H1 (cell line): Measurements from ENCODE around the gene WLS. TPM values are rescaled to one million over a fixed set of nuclear protein-coding genes. Genes with fewer than 3 reads are reported as not detected.

ENCODE experiments used
- CTCF ChIA-PET: fragments of 300-600 bp; sonication (Branson Sonifier 250); formaldehyde crosslinking; loops from one replicate; lab custom pipeline; 2021; ENCODE audit not compliant: partially characterized antibody; lab: Charles Lee
- POLR2A ChIA-PET: fragments of 300-600 bp; sonication (Branson Sonifier 250); formaldehyde crosslinking; loops from one replicate; lab custom pipeline; 2021; ENCODE audit warnings: inconsistent platforms; ENCODE audit not compliant: partially characterized antibody; lab: Charles Lee
- DNase-seq, 2 experiments: peaks; one replicate each; pipeline versions ENCODE4 v3.0.0 to v3.0.0-alpha.2; 2010 to 2022; ENCODE audit warnings: low spot score in 2 of 2, low read depth in 1 of 2, mixed read lengths in 1 of 2
- FAIRE-seq: peaks from 2 replicates; lab custom pipeline; 2011; peaks lifted over from hg19 to GRCh38; lab: Jason Lieb, UNC
- H2AFZ ChIP-seq: 2 replicates; pipeline ENCODE4 v1.8.1; 2012; ENCODE audit warnings: low read length, inconsistent platforms
- H2AK5ac ChIP-seq: 2 replicates; pipeline ENCODE4 v1.6.1; 2013; ENCODE audit warnings: low read depth, low read length
- H2BK120ac ChIP-seq: replicated peaks from 2 replicates; pipeline ENCODE3; 2013; ENCODE audit warnings: low read depth, low read length, inconsistent platforms
- H2BK12ac ChIP-seq: 2 replicates; pipeline ENCODE4 v1.6.1; 2013; ENCODE audit warnings: low read depth, low read length
- H2BK15ac ChIP-seq: 2 replicates; pipeline ENCODE4 v1.6.1; 2013; ENCODE audit warnings: low read length
- H2BK20ac ChIP-seq: 2 replicates; pipeline ENCODE4 v1.6.1; 2013; ENCODE audit warnings: low read length
- H2BK5ac ChIP-seq: 2 replicates; pipeline ENCODE4 v1.6.1; 2013; ENCODE audit warnings: low read depth, low read length
- H3K14ac ChIP-seq: 2 replicates; pipeline ENCODE4 v1.6.1; 2013; ENCODE audit warnings: inconsistent platforms; ENCODE audit not compliant: insufficient read length
- H3K18ac ChIP-seq: 2 replicates; pipeline ENCODE4 v1.6.1; 2013; ENCODE audit warnings: low read length; ENCODE audit errors: extremely low read depth
- H3K23ac ChIP-seq: 2 replicates; pipeline ENCODE4 v1.6.1; 2013; ENCODE audit warnings: inconsistent platforms; ENCODE audit not compliant: insufficient read length
- H3K23me2 ChIP-seq: 2 replicates; pipeline ENCODE4 v1.6.1; 2013; ENCODE audit warnings: low read depth, low read length
- H3K27ac ChIP-seq: 2 replicates; pipeline ENCODE4 v1.6.1; 2011; ENCODE audit warnings: low read depth, low read length, inconsistent platforms
- H3K27me3 ChIP-seq, 4 experiments: replicated peaks in 1 of 4; 1 replicate in 1 of 4; 2 replicates in 3 of 4; pipeline versions ENCODE4 v1.6.1 to v1.8.1; 2011 to 2013; ENCODE audit warnings: low read length in 3 of 4, mild to moderate bottlenecking in 3 of 4, inconsistent platforms in 2 of 4, mixed read lengths in 2 of 4, moderate library complexity in 1 of 4; ENCODE audit not compliant: control insufficient read depth in 3 of 4, insufficient read depth in 3 of 4; ENCODE audit errors: extremely low read depth in 1 of 4
- H3K36me3 ChIP-seq, 4 experiments: 2 replicates each; pipeline versions ENCODE4 v1.6.1 to v1.8.1; 2011 to 2013; ENCODE audit warnings: mild to moderate bottlenecking in 4 of 4, low read length in 3 of 4, moderate library complexity in 2 of 4, control low read depth in 1 of 4, inconsistent platforms in 1 of 4; ENCODE audit not compliant: insufficient read depth in 4 of 4, control insufficient read depth in 2 of 4
- H3K4ac ChIP-seq: replicated peaks from 2 replicates; pipeline ENCODE3; 2013; ENCODE audit warnings: low read length, low read depth, mixed read lengths, inconsistent platforms; ENCODE audit not compliant: insufficient read length
- H3K4me1 ChIP-seq, 4 experiments: replicated peaks in 1 of 4; 1 replicate in 1 of 4; 2 replicates in 3 of 4; pipeline versions ENCODE4 v1.6.1 to v1.8.1; 2011 to 2013; ENCODE audit warnings: low read length in 3 of 4, inconsistent platforms in 2 of 4, mixed read lengths in 1 of 4; ENCODE audit not compliant: insufficient read depth in 4 of 4, control insufficient read depth in 3 of 4
- H3K4me2 ChIP-seq, 2 experiments: 2 replicates each; pipeline versions ENCODE4 v1.6.1 to v1.8.1; 2011 to 2013; ENCODE audit warnings: low read depth in 2 of 2, low read length in 2 of 2, control low read depth in 1 of 2, inconsistent platforms in 1 of 2, mild to moderate bottlenecking in 1 of 2; ENCODE audit not compliant: insufficient read depth in 1 of 2
- H3K4me3 ChIP-seq, 4 experiments: fragments of 200-600, 300-600 bp in 1 of 4; sonication (generic), shearing (Covaris generic), sonication (Bioruptor Twin) in 1 of 4; 2 replicates each; pipeline versions ENCODE4 v1.5.1 to v1.8.1; 2011 to 2016; ENCODE audit warnings: low read length in 4 of 4, low read depth in 3 of 4, control low read depth in 2 of 4, inconsistent platforms in 2 of 4, mild to moderate bottlenecking in 2 of 4, mixed read lengths in 1 of 4, moderate library complexity in 1 of 4; ENCODE audit not compliant: insufficient read depth in 2 of 4; ENCODE audit errors: extremely low read depth in 1 of 4
- H3K56ac ChIP-seq: replicated peaks from 2 replicates; pipeline ENCODE3; 2013; ENCODE audit warnings: low read depth, mild to moderate bottlenecking, mixed read lengths, low read length, inconsistent platforms; ENCODE audit not compliant: insufficient read length
- H3K79me1 ChIP-seq: 2 replicates; pipeline ENCODE4 v1.6.1; 2013; ENCODE audit warnings: low read depth, low read length, control low read depth
- H3K79me2 ChIP-seq, 2 experiments: 2 replicates each; pipeline versions ENCODE4 v1.6.1 to v1.8.1; 2012 to 2013; ENCODE audit warnings: low read length in 2 of 2, mild to moderate bottlenecking in 2 of 2, inconsistent platforms in 1 of 2; ENCODE audit not compliant: insufficient read depth in 2 of 2, control insufficient read depth in 1 of 2
- H3K9ac ChIP-seq, 4 experiments: replicated peaks in 1 of 4; 1 replicate in 1 of 4; 2 replicates in 3 of 4; pipeline versions ENCODE4 v1.6.1 to v1.8.1; 2011 to 2013; ENCODE audit warnings: low read depth in 3 of 4, low read length in 3 of 4, control low read depth in 2 of 4, mild to moderate bottlenecking in 2 of 4, moderate library complexity in 2 of 4, inconsistent platforms in 1 of 4; ENCODE audit errors: extremely low read depth in 1 of 4
- H3K9me3 ChIP-seq, 2 experiments: 2 replicates each; pipeline versions ENCODE4 v1.6.1 to v1.8.1; 2012 to 2013; ENCODE audit warnings: mild to moderate bottlenecking in 2 of 2, moderate library complexity in 2 of 2, control low read depth in 1 of 2, inconsistent platforms in 1 of 2, low read depth in 1 of 2, low read length in 1 of 2, mixed read lengths in 1 of 2; ENCODE audit not compliant: insufficient read depth in 2 of 2
- H4K20me1 ChIP-seq, 2 experiments: replicated peaks in 1 of 2; 2 replicates each; pipeline versions ENCODE3 to v1.8.1; 2011 to 2013; ENCODE audit warnings: inconsistent platforms in 2 of 2, low read length in 2 of 2, mild to moderate bottlenecking in 1 of 2; ENCODE audit not compliant: insufficient read depth in 2 of 2, control insufficient read depth in 1 of 2
- H4K5ac ChIP-seq: 2 replicates; pipeline ENCODE4 v1.6.1; 2013; ENCODE audit warnings: low read length, low read depth, mixed read lengths, inconsistent platforms; ENCODE audit not compliant: insufficient read length
- H4K8ac ChIP-seq: 2 replicates; pipeline ENCODE4 v1.8.0; 2013; ENCODE audit warnings: mild to moderate bottlenecking, moderate library complexity, low read length, inconsistent platforms; ENCODE audit not compliant: insufficient read depth; ENCODE audit errors: extremely low read depth
- H4K91ac ChIP-seq: replicated peaks from 2 replicates; pipeline ENCODE3; 2013; ENCODE audit warnings: low read length, mixed read lengths, inconsistent platforms; ENCODE audit not compliant: insufficient read length
- CTBP2 ChIP-seq: IDR thresholded peaks from 2 replicates; pipeline ENCODE4 v1.7.0; 2011; ENCODE audit warnings: borderline replicate concordance, mild to moderate bottlenecking, moderate library complexity, mixed read lengths, low read length; ENCODE audit not compliant: insufficient read depth, insufficient read length
- WGBS, 2 experiments: shearing (Covaris generic) in 1 of 2; methylation state at CpG; one replicate each; pipeline versions ENCODE4 v1.1.6 to v1.1.7; 2013 to 2015; ENCODE audit warnings: low lambda C conversion rate in 2 of 2, mixed read lengths in 2 of 2, inconsistent platforms in 1 of 2, low coverage in 1 of 2, missing lambda C conversion rate in 1 of 2; ENCODE audit not compliant: insufficient replicate concordance in 2 of 2, insufficient coverage in 1 of 2, insufficient read length in 1 of 2; ENCODE audit errors: extremely low coverage in 1 of 2, missing lambda C conversion rate in 1 of 2; 5-methylcytosine and 5-hydroxymethylcytosine counted together
- polyA plus RNA-seq, 7 experiments: library from polyadenylated mRNA; depleted of rRNA in 3 of 7; stranded (reverse) in 5 of 7; unstranded in 2 of 7; fragments of >200 nt in 5 of 7; fragments of 200-250 nt in 2 of 7; gene quantifications; 1 replicate in 5 of 7; 2 replicates in 1 of 7; 4 replicates in 1 of 7; pipeline versions ENCODE4 v1.2.1 to v1.2.3, GENCODE V29; 2011 to 2013; ENCODE audit warnings: missing spikeins in 2 of 7, mixed read lengths in 2 of 7
- total RNA-seq: library from RNA; stranded (reverse); fragmentation: NEBNext Ultra II Directional; extraction: Animal tissue kit (Norgen Biotek cat#: 25700); gene quantifications from 2 replicates; pipeline ENCODE4 v1.2.1, GENCODE V29; 2021

WLS gene
- total and polyA plus RNA-seq, 2 of the 8 experiments (the other 6 are each of a cell fraction or from before 2014, with no cell fraction given) = 1.2 to 2.7 TPM

- no peak overlapping the region for H4K5ac ChIP-seq
Observed at GRCh38 chr1:68217060-68217554, 15.2 kb downstream of the WLS start.

More at GRCh38 chr1:68217060-68217554, 15.2 kb downstream of the WLS start:
- no peak overlapping the region for H4K91ac ChIP-seq
- 90% methylated on average over 5 of the region's 5 CpGs; no CpG with 5 or more reads in 1 of the 2 experiments for WGBS, 2 experiments
- no peak overlapping the region for H3K27ac ChIP-seq
- H3K27me3 ChIP-seq = no peaks in the 10 kb centered on the region
- H2AK5ac ChIP-seq = no peak overlapping the region
- no peaks in the 10 kb centered on the region; the same call in 1 of the 2 replicates for H3K23me2 ChIP-seq
- no peak overlapping the region for H4K8ac ChIP-seq
- DNase-seq = no peak
- peaks cover 0 to 7% (median 1%) of the 10 kb centered on the region in 4 experiments; a peak in 3 of 7 replicates for H3K4me1 ChIP-seq
- no peak overlapping the region; a peak in 1 of 4 replicates for H3K4me2 ChIP-seq
- no peak overlapping the region for H3K56ac ChIP-seq
- no peak overlapping the region for H3K4ac ChIP-seq
- H4K20me1 ChIP-seq = no peaks in the 10 kb centered on the region
- POLR2A ChIA-PET = no interaction called here
- H3K79me2 ChIP-seq = no peaks in the 10 kb centered on the region
- H3K14ac ChIP-seq = no peak overlapping the region
- no peak for TF ChIP-seq CTBP2
- TF ChIP-seq, all 59 proteins: peak for 0
- Histone ChIP-seq H2BK120ac (no peak overlapping the region), H2BK12ac (no peak overlapping the region), H3K36me3 (no peaks in the 10 kb centered on the region), H2BK5ac (no peak overlapping the region), H2BK20ac (no peak overlapping the region), H2BK15ac (no peak overlapping the region), H3K9ac (no peak overlapping the region), H3K9me3 (no peaks in the 10 kb centered on the region), H3K79me1 (no peaks in the 10 kb centered on the region), H3K4me3 (no peak overlapping the region), H3K23ac (no peak overlapping the region), H2AFZ (no peak overlapping the region), H3K18ac (no peak overlapping the region)
- no peak for FAIRE-seq
- CTCF ChIA-PET = interaction anchor here (0.7 to 1.4 kb wide), 2 partner anchors 29 to 226 kb away, joined by 3 to 4 read pairs; no protein-coding TSS in a partner anchor
